Measurements from ENCODE around the gene USP38.

The USP38 gene

DNA sequence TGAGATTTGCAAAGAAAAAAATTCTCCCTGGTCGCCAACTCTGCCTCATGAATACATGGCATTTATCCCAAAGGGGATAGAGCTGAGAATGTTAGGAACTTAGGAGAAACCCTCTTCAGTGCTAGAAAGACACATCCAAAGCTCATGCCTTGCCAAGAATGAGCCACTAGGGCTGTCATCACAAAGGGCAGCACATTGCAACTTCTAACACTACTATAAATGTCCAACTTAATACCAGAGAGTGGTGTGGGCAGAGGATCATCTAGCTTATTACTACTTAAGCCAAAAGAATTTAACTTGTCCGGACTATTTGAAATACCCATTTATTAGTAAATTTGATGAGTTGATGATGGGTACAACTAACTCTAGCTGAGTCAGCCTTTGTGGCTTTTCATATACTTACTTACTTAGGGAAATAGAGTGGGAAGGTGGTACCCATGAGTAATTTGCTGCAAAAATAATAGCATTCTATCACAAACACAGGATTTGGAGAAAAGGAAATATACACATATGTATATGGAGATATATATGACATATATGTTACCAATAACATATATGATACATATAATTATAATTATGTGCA lies 85.6 kb downstream of the USP38 start:
- DNase-seq: no peak

Measured in DMS79 (cell line).